Left cardiac atrium (tissue), 4 donors: ENCODE data around the gene TBX2. TPM values are rescaled to one million over a fixed set of nuclear protein-coding genes. Genes with fewer than 3 reads are reported as not detected.

Experiments used
- ATAC-seq, 2 donors: fragments of 200-7000 bp; cut with Tn5 transposase; one replicate each; pipeline ENCODE4 v1.9.1; 2020; ENCODE audit warnings: mild to moderate bottlenecking in 2 of 2, moderate library complexity in 2 of 2
- DNase-seq: peaks from one replicate; pipeline ENCODE4 v3.0.0-alpha.2; 2020
- intact Hi-C, 2 donors: fragments of 100-400 bp; cut with DNase I; formaldehyde crosslinking; loops; one replicate each; pipeline versions ENCODE4 v1.14.1 to v1.15.1; 2022 to 2023
- total RNA-seq, 2 donors: library from RNA; stranded (reverse); fragmentation: NEBNext Ultra II Directional; extraction: Animal tissue kit (Norgen Biotek cat#: 25700); gene quantifications; one replicate each; pipeline ENCODE4 v1.2.1, GENCODE V29; 2021
- donor health status: DM: no; HTN: yes; CAD: no.
- donor health status: DM: no; HTN: yes; CAD: no; lungs with severe emphysema.
- donor health status: DM: yes; HTN: yes; CAD: no.
- donor health status: Dilated cardiomyopathy.

The TBX2 gene
- total RNA-seq, 2 donors from 2014 or later = 12.1 to 17.0 TPM

GRCh38 chr17:61455324-61456060, 55.8 kb downstream of the TBX2 start:
- DNase-seq = no peak
- intact Hi-C loops = loop anchor here in 1 of 2 donors (2.0 kb wide), 1 partner anchor 33 kb away; no protein-coding TSS in a partner anchor
- no peak for ATAC-seq

DNA sequence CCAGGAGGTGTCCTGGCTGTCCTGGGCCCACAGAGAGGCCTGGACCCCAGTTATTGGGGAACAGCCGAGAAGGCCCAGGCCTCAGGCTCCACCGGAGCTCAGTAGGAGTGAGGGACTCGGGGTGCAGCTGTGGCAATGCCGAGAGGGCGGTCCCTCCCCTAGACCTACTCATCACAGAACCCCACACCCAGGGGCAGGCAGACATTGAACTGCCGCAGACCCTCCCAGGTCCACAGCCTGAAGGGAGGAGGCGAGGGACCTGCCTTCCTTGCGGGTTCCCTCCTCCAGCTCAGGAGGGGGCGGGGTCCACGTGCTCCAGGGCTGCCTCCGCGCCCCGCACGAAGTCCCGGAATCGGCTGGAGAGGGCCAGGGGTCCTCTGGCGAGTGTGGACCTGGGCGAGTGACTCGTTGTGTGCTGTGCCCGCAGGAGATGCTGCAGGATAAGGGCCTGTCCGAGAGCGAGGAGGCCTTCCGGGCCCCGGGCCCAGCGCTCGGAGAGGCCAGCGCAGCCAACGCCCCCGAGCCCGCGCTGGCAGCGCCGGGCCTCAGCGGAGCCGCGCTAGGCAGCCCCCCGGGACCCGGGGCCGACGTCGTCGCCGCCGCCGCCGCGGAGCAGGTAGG, 56.5 kb downstream of the TBX2 start:
- no peak for ATAC-seq
- DNase-seq = no peak
- intact Hi-C loops = loop anchor here in 1 of 2 donors (2.0 kb wide), 1 partner anchor 33 kb away; no protein-coding TSS in a partner anchor

GRCh38 chr17:61456688-61457225, 57.1 kb downstream of the TBX2 start:
- intact Hi-C loops = loop anchor here in 1 of 2 donors (2.0 kb wide), 1 partner anchor 32 kb away; no protein-coding TSS in a partner anchor

GRCh38 chr17:61457226-61457983, 57.8 kb downstream of the TBX2 start:
- DNase-seq = no peak
- intact Hi-C loops = loop anchor here in 1 of 2 donors (2.0 kb wide), 1 partner anchor 31 kb away; no protein-coding TSS in a partner anchor
- peak in 1 of 2 donors; percentile 22 for ATAC-seq

More at GRCh38 chr17:61456688-61457225, 57.1 kb downstream of the TBX2 start:
- DNase-seq (no peak), ATAC-seq (no peak)

GRCh38 chr17:61458000-61458399, 58.4 kb downstream of the TBX2 start:
- no peak for DNase-seq
- ATAC-seq = no peak
- intact Hi-C loops = loop anchor here in 1 of 2 donors (2.0 kb wide), 1 partner anchor 31 kb away; no protein-coding TSS in a partner anchor

- no peak for DNase-seq
- ATAC-seq = no peak
- intact Hi-C loops = no loop called here
Measured at GRCh38 chr17:61458421-61459141, 58.9 kb downstream of the TBX2 start.

Other genes with a start within 250 kb of the TBX2 start
- gene TBX4, start 52.6 kb downstream of the TBX2 start, total RNA-seq = not detected
- not detected for gene NACA2, start 191.4 kb downstream of the TBX2 start, total RNA-seq